DMS153 treated with DMSO at 0.1 percent for 48 hours (cell line): ENCODE results near the gene ZG16B.

Experiments
- DNase-seq: peaks from one replicate; lab custom pipeline; 2025; ENCODE audit not compliant: unreplicated experiment; lab: John Stamatoyannopoulos, UW

ZG16B gene

DNA sequence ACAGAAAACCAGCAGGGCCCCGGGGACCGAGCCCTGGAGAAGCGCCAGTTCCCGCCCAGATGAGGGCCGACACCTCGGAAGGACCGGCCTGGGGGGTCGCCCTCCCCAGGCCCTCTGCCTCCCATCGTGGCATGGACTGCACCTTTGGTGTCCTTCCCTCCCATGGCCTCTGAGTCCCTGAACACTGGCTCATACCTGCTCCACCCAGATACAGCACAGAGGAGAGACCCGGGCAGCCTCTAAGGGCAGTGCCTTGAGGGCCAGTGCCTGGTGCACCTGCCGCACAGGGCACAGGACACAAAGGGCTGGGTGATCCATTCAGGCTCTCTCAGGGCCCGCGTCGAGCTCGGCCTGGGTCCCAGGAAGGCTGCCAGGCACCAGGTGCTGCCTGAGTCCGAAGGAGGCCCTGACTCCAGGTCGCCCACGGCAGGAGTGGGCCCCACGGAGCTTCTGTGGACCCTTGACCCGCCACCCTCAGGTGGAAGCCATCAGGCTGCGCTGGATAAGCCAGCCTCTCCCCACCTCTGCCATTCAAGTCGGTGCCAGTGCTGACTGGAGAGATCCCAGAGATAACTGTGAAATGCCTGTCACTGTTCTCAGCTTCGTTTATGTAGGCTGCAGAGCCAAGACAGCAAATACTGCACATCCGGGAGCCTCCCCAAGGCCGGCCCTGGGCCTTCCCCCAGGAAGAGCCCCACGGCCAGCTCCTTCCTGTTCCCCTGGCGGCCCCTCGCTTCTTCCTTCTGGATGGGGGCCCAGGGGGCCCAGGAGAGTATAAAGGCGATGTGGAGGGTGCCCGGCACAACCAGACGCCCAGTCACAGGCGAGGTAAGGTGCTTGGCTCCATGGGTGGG lies at the start of gene ZG16B:
Gene ZG16B (plus strand): TSS at position 803 of the 854 bp plus-strand sequence. CDS start 139 bp downstream, outside the sequence.
- DNase-seq = no peak

- DNase-seq = no peak
Observed at GRCh38 chr16:2782583-2783351, 47.3 kb upstream of the ZG16B start.

DNA sequence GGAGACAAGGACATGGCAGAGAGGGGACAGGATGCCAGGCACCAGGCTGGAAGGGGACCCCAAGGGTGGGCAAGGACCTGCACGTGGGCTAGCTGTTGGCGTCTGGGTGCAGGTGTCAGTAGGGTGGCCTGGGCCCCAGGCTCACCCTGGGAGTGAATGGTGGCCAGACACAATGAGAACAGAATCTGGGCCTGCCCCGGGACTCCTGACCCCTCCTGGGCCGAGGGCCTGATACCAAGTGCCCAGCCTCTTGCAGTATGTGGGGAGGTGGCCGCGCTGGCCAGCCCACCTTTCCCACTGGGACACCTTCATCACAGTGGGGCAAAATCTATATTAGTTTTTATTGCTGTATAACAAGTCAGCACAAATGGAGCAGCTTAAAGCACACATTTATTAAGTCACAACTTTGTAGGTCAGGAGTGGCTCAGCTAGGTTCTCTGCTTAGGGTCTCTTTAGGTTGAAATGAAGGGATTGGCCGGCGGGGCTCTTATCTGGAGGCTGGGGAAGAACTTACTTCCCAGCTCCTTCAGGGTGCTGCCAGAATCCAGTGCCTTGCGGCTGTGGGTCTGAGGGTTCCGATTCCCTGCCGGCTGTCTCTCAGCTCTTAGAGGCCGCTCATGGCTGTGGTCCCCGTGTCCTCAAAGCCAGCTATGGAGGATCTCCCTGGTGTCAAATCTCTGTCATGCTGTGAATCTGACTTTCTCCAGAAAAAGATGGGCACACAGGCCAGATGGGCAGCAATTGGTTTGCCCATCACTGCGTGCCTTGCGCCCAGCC lies 46.3 kb upstream of the ZG16B start:
- DNase-seq = no peak

DNA sequence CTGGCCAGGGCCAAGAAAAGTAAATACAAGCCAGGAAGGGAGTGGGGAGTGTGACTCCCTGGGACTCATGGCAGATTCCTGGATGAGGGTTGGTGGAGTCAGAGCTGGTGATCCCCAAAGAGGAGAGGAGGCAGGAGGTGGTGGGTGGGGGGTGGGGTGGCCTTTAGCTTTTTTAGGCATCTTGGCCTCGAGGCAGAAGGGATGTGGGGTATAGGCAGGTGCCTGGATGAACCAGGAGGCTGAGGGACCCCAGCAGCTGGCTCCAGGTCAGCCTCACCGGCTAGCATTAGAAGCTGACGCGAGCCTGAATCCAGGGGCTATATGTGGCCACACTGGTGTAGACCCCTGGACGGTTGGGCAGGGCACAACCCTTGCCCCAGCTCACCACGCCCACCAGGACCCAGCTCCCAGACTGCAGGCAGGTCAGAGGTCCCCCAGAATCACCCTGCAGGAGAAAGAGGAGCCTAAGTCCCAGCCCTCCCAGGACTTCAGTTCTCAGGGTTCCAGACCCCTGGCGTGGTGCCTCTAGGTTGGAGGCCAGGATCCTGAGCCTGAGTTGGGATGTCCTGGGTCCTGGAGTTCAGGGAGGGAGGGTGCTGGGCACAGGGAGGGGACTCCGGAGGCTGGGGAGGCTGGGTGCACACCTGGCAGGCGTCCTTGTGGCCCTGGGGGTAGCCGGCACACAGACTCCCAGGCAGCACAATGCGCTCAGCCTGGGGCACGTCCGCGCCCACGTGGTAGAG lies 45.6 kb upstream of the ZG16B start:
- DNase-seq = no peak

DNA sequence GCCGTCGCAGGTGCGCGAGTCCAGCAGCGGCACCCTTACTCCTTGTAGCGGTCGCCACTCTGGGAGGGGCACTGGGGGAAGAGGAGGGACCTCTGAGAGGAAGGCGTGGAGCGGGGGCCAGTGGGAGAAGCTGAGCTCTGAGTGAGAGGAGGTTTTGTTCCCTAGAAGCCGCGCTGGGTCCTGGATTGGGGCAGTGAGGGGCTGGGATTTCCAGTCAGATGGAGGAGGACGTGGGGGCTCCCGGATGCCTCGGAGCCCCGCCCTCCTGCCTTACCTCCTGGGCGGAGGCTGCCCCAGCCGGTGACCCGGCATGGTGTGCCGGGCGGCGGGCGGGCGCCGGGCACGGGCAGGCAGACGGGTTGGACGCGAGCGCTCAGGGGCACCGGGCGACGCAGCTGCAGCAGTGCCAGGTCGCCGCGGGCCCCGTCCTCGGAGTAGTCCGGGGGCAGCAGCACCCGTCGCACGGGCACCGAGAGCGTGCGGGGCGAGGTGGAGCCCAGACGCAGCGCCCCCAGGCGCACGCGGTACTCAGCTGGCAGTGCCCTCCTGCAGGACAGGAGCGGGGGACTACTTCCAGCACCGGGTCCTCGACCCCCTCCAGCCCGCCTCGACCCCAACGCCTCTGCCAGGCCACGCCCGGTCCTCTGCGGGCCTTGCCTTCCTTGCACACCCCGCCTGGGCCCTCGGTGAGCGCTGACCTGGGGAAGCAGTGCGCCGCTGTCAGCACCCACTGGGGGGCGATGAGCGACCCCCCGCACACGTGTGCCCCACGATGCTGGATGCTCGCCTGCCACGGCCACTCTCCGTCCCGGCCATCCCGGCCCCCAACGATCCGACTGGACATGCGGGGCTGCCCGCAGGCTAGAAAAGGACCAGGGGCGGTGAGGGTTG lies 44.8 kb upstream of the ZG16B start:
- no peak for DNase-seq

GRCh38 chr16:2786061-2786825 lies 43.9 kb upstream of the ZG16B start:
- DNase-seq = no peak

- no peak for DNase-seq
Observed at GRCh38 chr16:2786826-2787151, 43.3 kb upstream of the ZG16B start.

- DNase-seq = no peak
Observed at GRCh38 chr16:2787406-2787805, 42.7 kb upstream of the ZG16B start, which contains the start of gene PRSS33. PRSS33 (minus strand) TSS chr16:2787560; CDS start chr16:2786547, 1,013 bp downstream.

DNA sequence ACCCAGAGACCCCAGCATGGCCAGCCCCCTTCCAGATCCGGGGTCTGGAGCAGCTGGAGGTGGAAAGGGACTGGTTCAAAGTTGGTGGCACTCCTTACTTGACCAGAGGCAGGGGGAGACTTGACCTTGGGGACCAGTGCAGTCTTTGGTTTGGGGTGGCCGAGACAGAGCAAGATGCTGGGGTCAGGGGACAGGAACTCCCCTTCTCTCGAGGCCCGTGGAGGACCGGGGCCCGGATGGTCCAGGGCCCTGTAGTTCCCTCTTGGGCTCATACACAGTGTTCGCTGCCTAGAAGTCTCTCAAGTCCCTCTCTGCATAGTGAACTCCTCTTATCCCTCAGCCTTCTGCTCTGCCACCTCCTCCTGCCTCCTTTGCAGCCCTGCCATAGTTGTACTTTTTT lies 42.1 kb upstream of the ZG16B start:
- no peak for DNase-seq

DNA sequence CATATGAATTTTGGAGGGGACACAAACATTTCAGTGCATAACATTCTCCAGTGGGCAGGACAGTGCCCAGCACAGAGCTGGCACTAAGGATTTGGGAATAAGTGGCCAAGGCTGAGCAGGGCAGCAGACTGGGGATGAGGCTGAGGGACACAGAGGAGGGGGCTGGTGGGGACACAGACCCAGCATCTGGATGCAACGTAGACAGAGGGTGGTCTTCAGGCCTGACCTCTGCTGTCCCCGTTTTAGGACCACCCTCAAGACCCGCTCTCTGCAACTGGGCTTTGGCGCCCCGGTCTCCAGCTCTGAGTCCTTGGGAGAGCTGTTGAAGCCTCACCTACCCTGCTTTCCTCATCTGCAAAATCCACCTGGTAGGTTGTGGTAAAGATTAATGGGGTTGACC lies 39.5 kb upstream of the ZG16B start:
- no peak for DNase-seq

DNA sequence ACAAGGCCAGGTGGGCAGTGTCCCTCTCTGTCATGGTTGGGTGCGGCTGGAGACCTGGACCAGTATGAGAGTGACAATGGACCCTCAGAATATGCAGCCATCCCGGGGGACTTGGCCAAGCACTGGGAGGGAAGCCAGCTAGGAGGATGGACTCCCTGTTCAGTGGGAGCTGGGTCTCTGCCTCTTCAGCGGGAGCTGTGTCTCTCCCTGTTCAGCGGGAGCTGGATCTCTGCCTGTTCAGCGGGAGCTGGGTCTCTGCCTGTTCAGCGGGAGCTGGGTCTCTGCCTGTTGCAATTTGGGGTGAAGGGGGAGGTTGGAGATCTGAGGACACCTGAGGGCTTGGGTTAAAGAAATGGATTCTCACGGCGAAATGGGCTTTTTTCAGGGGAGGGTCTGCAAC lies 38.9 kb upstream of the ZG16B start:
- DNase-seq = no peak

DNA sequence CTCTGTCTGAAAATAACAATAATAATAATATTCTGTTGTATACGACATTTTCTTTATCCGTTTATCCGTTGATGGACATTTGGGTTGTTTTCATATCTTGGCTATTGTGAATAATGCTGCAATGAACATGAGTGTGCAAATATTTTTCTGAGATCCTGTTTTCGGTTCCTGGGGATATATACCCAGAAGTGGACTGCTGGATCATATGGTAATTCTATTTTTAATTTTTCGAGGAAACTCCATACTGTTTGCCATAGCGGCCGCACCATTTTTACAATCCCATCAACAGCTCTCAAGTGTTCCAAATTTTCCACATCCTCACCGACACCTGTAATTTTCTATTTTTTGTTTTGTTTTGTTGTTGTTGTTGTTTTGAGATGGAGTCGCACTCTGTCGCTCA lies 37.2 kb upstream of the ZG16B start:
- DNase-seq = no peak

DNA sequence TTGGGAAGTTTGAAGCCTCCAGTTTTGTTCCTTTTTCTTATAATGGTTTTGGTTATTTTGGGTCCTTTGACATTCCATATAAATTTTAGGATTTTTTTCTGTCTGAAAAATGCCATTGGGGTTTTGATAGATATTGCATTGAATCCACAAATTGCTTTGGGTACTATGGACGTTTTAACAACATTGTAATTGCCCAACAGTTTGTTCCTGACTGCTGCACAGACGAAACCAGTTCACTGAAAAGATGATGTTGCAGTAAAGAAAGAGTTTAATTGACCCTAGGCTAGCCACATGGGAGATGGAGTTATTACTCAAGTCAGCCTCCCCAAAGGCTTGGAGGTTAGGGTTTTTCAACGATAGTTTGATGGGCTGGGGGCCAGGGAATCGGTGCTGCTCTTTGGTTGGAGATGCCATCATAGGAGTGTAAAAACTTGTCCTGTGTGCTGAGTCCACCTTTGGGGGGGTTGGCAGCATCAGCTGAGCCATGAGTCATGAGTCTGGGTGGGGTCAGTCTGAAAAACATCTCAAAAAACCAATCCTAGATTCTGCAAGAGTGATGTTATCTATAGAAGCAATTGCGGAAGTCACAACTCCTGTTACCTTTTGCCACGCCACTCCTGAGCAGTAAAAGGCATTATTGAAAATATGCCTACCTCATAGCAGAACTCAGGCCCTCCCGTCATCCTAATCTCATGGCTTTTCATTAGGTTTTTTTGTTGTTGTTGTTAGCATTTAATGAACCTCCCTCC lies 34.5 kb upstream of the ZG16B start:
- DNase-seq = no peak

GRCh38 chr16:2798723-2799204 lies 31.3 kb upstream of the ZG16B start:
- no peak for DNase-seq

DNA sequence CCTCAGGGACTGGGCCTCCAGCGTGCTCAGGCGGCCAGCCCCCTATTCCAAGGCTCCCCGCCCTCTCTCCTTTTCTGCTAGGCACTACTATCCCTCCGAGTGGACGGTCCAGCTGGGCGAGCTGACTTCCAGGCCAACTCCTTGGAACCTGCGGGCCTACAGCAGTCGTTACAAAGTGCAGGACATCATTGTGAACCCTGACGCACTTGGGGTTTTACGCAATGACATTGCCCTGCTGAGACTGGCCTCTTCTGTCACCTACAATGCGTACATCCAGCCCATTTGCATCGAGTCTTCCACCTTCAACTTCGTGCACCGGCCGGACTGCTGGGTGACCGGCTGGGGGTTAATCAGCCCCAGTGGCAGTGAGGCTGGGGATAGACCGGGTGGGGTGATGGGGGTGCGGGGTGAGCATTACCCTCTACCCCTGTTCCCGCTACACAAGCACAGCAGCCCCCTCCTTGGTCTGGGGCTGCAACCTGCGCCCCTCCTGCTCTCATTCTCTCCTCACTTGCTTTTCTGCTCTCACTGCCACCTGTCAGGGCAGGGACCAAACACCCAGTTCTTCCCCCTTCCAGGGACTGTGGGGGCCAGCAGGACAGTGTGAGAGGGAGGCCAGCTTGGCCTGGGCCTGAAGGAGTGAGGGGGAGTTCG lies 30.8 kb upstream of the ZG16B start:
- no peak for DNase-seq

GRCh38 chr16:2799859-2800226 lies 30.3 kb upstream of the ZG16B start:
- DNase-seq = no peak

GRCh38 chr16:2803545-2804195 lies 26.4 kb upstream of the ZG16B start:
- no peak for DNase-seq
